Keratinocyte (primary cell): Measurements from ENCODE around the gene KNOP1.

Experiments used
- EZH2 ChIP-seq: IDR thresholded peaks from one replicate; pipeline ENCODE4 v1.6.1; 2012; ENCODE audit warnings: inconsistent platforms, mild to moderate bottlenecking, low read length, moderate library complexity
- TF ChIP-seq, protein P1 (sequence below), 3 experiments: IDR thresholded peaks in 1 of 3; conservative IDR thresholded peaks in 1 of 3; optimal IDR thresholded peaks in 1 of 3; 2 replicates in 2 of 3; 3 replicates in 1 of 3; pipeline versions ENCODE3 to v1.5.1; 2011; ENCODE audit warnings: low read length in 3 of 3, mild to moderate bottlenecking in 3 of 3, moderate library complexity in 2 of 3, control low read depth in 1 of 3, inconsistent platforms in 1 of 3; ENCODE audit not compliant: insufficient read depth in 2 of 3; ENCODE audit errors: extremely low read depth in 1 of 3

DNA sequence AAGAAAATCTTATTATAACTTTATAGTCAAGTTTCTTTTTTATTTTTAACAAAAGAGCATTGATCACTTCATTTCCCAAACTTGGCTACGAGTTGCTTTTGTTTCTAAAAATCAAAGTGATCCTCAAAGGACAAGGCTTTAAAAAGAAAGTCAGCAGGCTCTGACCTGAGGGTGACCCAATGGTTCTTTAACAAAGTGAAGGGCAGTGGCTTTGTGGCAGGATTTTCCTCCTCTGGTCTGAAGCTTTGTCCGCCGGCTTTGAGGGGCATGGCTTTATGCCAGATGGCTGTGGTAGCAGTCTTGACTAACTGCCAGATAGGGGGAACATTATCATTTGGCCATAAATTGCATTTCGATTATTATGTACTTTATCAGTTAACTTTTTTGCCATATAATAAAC is 28.5 kb upstream of the KNOP1 start:
- TF ChIP-seq, protein P1, sequence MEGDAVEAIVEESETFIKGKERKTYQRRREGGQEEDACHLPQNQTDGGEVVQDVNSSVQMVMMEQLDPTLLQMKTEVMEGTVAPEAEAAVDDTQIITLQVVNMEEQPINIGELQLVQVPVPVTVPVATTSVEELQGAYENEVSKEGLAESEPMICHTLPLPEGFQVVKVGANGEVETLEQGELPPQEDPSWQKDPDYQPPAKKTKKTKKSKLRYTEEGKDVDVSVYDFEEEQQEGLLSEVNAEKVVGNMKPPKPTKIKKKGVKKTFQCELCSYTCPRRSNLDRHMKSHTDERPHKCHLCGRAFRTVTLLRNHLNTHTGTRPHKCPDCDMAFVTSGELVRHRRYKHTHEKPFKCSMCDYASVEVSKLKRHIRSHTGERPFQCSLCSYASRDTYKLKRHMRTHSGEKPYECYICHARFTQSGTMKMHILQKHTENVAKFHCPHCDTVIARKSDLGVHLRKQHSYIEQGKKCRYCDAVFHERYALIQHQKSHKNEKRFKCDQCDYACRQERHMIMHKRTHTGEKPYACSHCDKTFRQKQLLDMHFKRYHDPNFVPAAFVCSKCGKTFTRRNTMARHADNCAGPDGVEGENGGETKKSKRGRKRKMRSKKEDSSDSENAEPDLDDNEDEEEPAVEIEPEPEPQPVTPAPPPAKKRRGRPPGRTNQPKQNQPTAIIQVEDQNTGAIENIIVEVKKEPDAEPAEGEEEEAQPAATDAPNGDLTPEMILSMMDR (optimal IDR thresholded peaks at IDR 0.05 in 1 of 3, IDR thresholded peaks at IDR 0.05 in 1 of 3, conservative IDR thresholded peaks at IDR 0.05 in 1 of 3; ENCODE audit: extremely low read depth in 1 of 3, insufficient read depth in 2 of 3, low read length in 3 of 3): no peak
- no peak for TF ChIP-seq EZH2
